Measurements from ENCODE around the gene TMED10. TPM values are rescaled to one million over a fixed set of nuclear protein-coding genes. Genes with fewer than 3 reads are reported as not detected.

The TMED10 gene
- total and polyA plus RNA-seq, 2 donors (not counting 3 experiments of a cell fraction or from before 2014, with no cell fraction given): 338 to 342 TPM

GRCh38 chr14:75142494-75142893 is 33.9 kb downstream of the TMED10 start:
- intact Hi-C loops (cut with micrococcal nuclease) (loop anchor here (1.0 kb wide), 1 partner anchor 154 kb away; no protein-coding TSS in a partner anchor), dilution Hi-C loops (cut with MboI; ENCODE audit: extremely low pct_ligation_motif_present, low sequenced_read_pairs) (loop anchor here (25.0 kb wide), 1 partner anchor 145 kb away; the partner anchor contains the start of gene FOS)
- peaks cover 0 to 3% of the 10 kb centered on the region in 2 experiments for H3K36me3 ChIP-seq (ENCODE audit: control insufficient read depth in 2 of 2, extremely low read depth in 1 of 2, insufficient read depth in 2 of 2, low read length in 2 of 2)
- ChIA-PET POLR2A (no interaction called here), CTCF (interaction anchor here (1.0 to 10.9 kb wide), 6 partner anchors 31 to 418 kb away, joined by 3 to 175 read pairs (median 4); no protein-coding TSS in a partner anchor)
- no peaks in the 10 kb centered on the region for H4K20me1 ChIP-seq (replicated peaks; ENCODE audit: control insufficient read depth, extremely low read depth, insufficient read depth, low read length)
- H3K27me3 ChIP-seq (ENCODE audit: control insufficient read depth in 2 of 2, insufficient read depth in 2 of 2, low read length in 2 of 2): no peaks in the 10 kb centered on the region
- BruUV-seq (replicated peaks): no TSS peak
- H3K9me3 ChIP-seq (replicated peaks; ENCODE audit: control insufficient read depth, insufficient read depth, low read length): no peaks in the 10 kb centered on the region
- no peak overlapping the region for H2AFZ ChIP-seq (ENCODE audit: low read depth, low read length)
- no peak for DNase-seq (ENCODE audit: low read depth, low spot score)
- no peak for FAIRE-seq
- H3K4me3 ChIP-seq (replicated peaks in 1 of 3; ENCODE audit: insufficient read depth in 1 of 3, low read depth in 1 of 3, low read length in 3 of 3): no peak overlapping the region
- H3K4me2 ChIP-seq (ENCODE audit: insufficient read depth, low read length): no peak overlapping the region
- H3K4me1 ChIP-seq (ENCODE audit: control insufficient read depth, extremely low read depth, insufficient read depth, low read length): no peaks in the 10 kb centered on the region
- H3K27ac ChIP-seq (ENCODE audit: insufficient read depth, low read depth, low read length): no peak overlapping the region
- H3K9me1 ChIP-seq (replicated peaks; ENCODE audit: control insufficient read depth, extremely low read depth, insufficient read depth, low read length): no peaks in the 10 kb centered on the region
- H3K9ac ChIP-seq (replicated peaks; ENCODE audit: extremely low read depth, insufficient read depth, low read length): no peak overlapping the region
- TF ChIP-seq MAX (IDR thresholded peaks at IDR 0.05; ENCODE audit: insufficient read depth, insufficient read length) (no peak), POLR2AphosphoS5 (IDR thresholded peaks at IDR 0.05; ENCODE audit: insufficient read depth, low read depth, low read length) (no peak), FOS (IDR thresholded peaks at IDR 0.05; ENCODE audit: borderline replicate concordance, insufficient read depth, low read length) (no peak), EZH2 (IDR thresholded peaks at IDR 0.05; ENCODE audit: borderline replicate concordance, low read depth, low read length, severe bottlenecking) (no peak), GATA2 (IDR thresholded peaks at IDR 0.05; ENCODE audit: insufficient read depth, insufficient read length, low read depth, low read length) (no peak), CTCF (IDR thresholded peaks at IDR 0.05; ENCODE audit: extremely low read depth in 1 of 2, insufficient read depth in 1 of 2, low read depth in 1 of 2, low read length in 2 of 2) (no peak), POLR2A (IDR thresholded peaks at IDR 0.05; ENCODE audit: low read depth, low read length) (no peak), MYC (IDR thresholded peaks at IDR 0.05; ENCODE audit: low read depth, low read length) (no peak), JUN (IDR thresholded peaks at IDR 0.05; ENCODE audit: borderline replicate concordance, insufficient read depth, insufficient read length, low read depth) (no peak)
- peaks cover 51% of the 10 kb centered on the region for H3K79me2 ChIP-seq (ENCODE audit: control insufficient read depth, insufficient read depth, low read length)
